ENCODE results near the gene KLHL15. TPM values are rescaled to one million over a fixed set of nuclear protein-coding genes. Genes with fewer than 3 reads are reported as not detected.

The KLHL15 gene
- total RNA-seq, 4 donors from 2014 or later = 12.4 to 19.4 (median 13.7) TPM

GRCh38 chrX:23993012-23993633, 33.9 kb downstream of the KLHL15 start:
- Histone ChIP-seq H3K27me3 (no peaks in the 10 kb centered on the region), H3K9me3 (no peaks in the 10 kb centered on the region), H3K4me3 (replicated peaks in 1 of 3) (no peak overlapping the region), H3K27ac (no peak overlapping the region), H3K36me3 (no peaks in the 10 kb centered on the region), H3K4me1 (no peaks in the 10 kb centered on the region)
- no peak for DNase-seq
- no peak for TF ChIP-seq CTCF (IDR thresholded peaks at IDR 0.05)
- TF ChIP-seq POLR2A (IDR thresholded peaks at IDR 0.05) = no peak
- intact Hi-C loops (cut with DNase I) = no loop called here
- 89 to 90% methylated on average over 3 of the region's 3 CpGs for WGBS, 2 donors

- Histone ChIP-seq H3K27ac (no peak overlapping the region), H3K27me3 (no peaks in the 10 kb centered on the region), H3K36me3 (no peaks in the 10 kb centered on the region), H3K4me3 (replicated peaks in 1 of 3) (no peak overlapping the region), H3K9me3 (no peaks in the 10 kb centered on the region), H3K4me1 (no peaks in the 10 kb centered on the region)
- no peak for DNase-seq
- WGBS, 2 donors = 82 to 94% methylated on average over 3 of the region's 3 CpGs
- intact Hi-C loops (cut with DNase I) = no loop called here
- TF ChIP-seq CTCF (IDR thresholded peaks at IDR 0.05) (no peak), POLR2A (IDR thresholded peaks at IDR 0.05) (no peak)
These were observed 34.6 kb downstream of the KLHL15 start for GRCh38 chrX:23992431-23992830.

GRCh38 chrX:23990455-23990854, 36.5 kb downstream of the KLHL15 start:
- Histone ChIP-seq H3K27me3 (no peaks in the 10 kb centered on the region), H3K9me3 (no peaks in the 10 kb centered on the region), H3K4me1 (no peaks in the 10 kb centered on the region), H3K36me3 (no peaks in the 10 kb centered on the region), H3K4me3 (replicated peaks in 1 of 3) (no peak overlapping the region), H3K27ac (no peak overlapping the region)
- no peak for DNase-seq
- no peak for TF ChIP-seq CTCF (IDR thresholded peaks at IDR 0.05)
- intact Hi-C loops (cut with DNase I) = no loop called here
- WGBS, 2 donors = 95 to 98% methylated on average over 2 of the region's 2 CpGs

GRCh38 chrX:23989689-23990088, 37.3 kb downstream of the KLHL15 start:
- no peaks in the 10 kb centered on the region for H3K4me1 ChIP-seq
- H3K27me3 ChIP-seq = no peaks in the 10 kb centered on the region
- DNase-seq = no peak
- no peak overlapping the region for H3K4me3 ChIP-seq (replicated peaks in 1 of 3)
- 98 to 100% methylated on average over 3 of the region's 3 CpGs for WGBS, 2 donors
- intact Hi-C loops (cut with DNase I) = no loop called here
- no peak for TF ChIP-seq POLR2A (IDR thresholded peaks at IDR 0.05)
- no peak for TF ChIP-seq CTCF (IDR thresholded peaks at IDR 0.05)
- H3K27ac ChIP-seq = no peak overlapping the region
- H3K9me3 ChIP-seq = no peaks in the 10 kb centered on the region
- H3K36me3 ChIP-seq = no peaks in the 10 kb centered on the region

GRCh38 chrX:23982891-23983290, 44.1 kb downstream of the KLHL15 start:
- no peak overlapping the region for H3K27ac ChIP-seq
- H3K36me3 ChIP-seq = no peaks in the 10 kb centered on the region
- no peaks in the 10 kb centered on the region for H3K27me3 ChIP-seq
- DNase-seq = no peak
- TF ChIP-seq POLR2A (IDR thresholded peaks at IDR 0.05) (no peak), CTCF (IDR thresholded peaks at IDR 0.05) (no peak)
- 78 to 79% methylated on average over 1 of the region's 1 CpG for whole genome bisulfite sequencing, 2 donors
- intact Hi-C loops (cut with DNase I) = no loop called here
- H3K4me1 ChIP-seq = no peaks in the 10 kb centered on the region
- no peaks in the 10 kb centered on the region for H3K9me3 ChIP-seq
- no peak overlapping the region for H3K4me3 ChIP-seq (replicated peaks in 1 of 3)
